Karpas-422 (cell line): ENCODE data around the gene ZAR1L. TPM values are rescaled to one million over a fixed set of nuclear protein-coding genes. Genes with fewer than 3 reads are reported as not detected.

Source experiments
- total RNA-seq: library from RNA; depleted of rRNA; stranded (reverse); fragments of >200 nt; shearing (Covaris generic); gene quantifications from 2 replicates; pipeline ENCODE4 v1.2.3, GENCODE V29; 2014; ENCODE audit warnings: low replicate concordance; rRNA removed

ZAR1L gene
- total RNA-seq, 1 experiment from 2014 or later = not detected

Other genes with a start within 250 kb of the ZAR1L start
- 11.9 and 16.8 TPM in 2 replicates for gene BRCA2, start 145 bp upstream of the ZAR1L start, total RNA-seq
- 14.2 and 17.8 TPM in 2 replicates for gene N4BP2L1, start 112.8 kb upstream of the ZAR1L start, total RNA-seq
- gene N4BP2L2, start 223.4 kb upstream of the ZAR1L start, total RNA-seq = 71.2 and 138 TPM in 2 replicates